ENCODE measurements around the gene AARS1. TPM values are rescaled to one million over a fixed set of nuclear protein-coding genes. Genes with fewer than 3 reads are reported as not detected.
"Not testable (repeated sequence)": the region's sequence is repeated elsewhere in the genome, so short reads cannot be mapped to it uniquely, and the experiment has no call there.

The AARS1 gene
- total RNA-seq, 1 experiment from 2014 or later = 77.1 TPM

DNA sequence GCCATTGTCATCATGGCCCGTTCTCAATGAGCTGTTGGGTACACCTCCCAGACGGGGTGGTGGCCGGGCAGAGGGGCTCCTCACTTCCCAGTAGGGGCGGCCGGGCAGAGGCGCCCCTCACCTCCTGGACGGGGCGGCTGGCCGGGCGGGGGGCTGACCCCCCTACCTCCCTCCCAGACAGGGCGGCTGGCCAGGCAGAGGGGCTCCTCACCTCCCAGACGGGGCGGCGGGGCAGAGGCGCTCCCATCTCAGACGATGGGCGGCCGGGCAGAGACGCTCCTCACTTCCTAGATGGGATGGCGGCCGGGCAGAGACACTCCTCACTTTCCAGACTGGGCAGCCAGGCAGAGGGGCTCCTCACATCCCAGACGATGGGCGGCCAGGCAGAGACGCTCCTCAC lies 64.7 kb downstream of the AARS1 start:
- DNase-seq (ENCODE audit: low spot score) = not testable (repeated sequence)

DNA sequence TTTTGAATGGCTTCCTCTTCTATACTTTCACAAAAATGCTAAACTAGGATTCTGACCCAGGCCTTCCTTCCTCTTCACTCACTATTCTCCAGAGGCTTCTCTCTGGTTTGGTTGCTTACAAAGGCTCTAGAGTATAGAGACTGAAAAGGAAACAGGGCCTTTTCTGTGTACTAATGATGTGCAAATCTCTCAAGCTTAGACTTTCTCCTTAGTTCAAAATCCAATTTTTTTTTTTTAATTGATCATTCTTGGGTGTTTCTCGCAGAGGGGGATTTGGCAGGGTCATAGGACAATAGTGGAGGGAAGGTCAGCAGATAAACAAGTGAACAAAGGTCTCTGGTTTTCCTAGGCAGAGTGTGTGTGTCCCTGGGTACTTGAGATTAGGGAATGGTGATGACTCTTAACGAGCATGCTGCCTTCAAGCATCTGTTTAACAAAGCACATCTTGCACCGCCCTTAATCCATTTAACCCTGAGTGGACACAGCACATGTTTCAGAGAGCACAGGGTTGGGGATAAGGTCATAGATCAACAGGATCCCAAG lies 65.3 kb downstream of the AARS1 start:
- DNase-seq (ENCODE audit: low spot score) = not testable (repeated sequence)

- DNase-seq (ENCODE audit: low spot score) = not testable (repeated sequence)
Observed at GRCh38 chr16:70223216-70223615, 66.1 kb downstream of the AARS1 start.

GRCh38 chr16:70222574-70222973 lies 66.7 kb downstream of the AARS1 start:
- DNase-seq (ENCODE audit: low spot score) = not testable (repeated sequence)

DNA sequence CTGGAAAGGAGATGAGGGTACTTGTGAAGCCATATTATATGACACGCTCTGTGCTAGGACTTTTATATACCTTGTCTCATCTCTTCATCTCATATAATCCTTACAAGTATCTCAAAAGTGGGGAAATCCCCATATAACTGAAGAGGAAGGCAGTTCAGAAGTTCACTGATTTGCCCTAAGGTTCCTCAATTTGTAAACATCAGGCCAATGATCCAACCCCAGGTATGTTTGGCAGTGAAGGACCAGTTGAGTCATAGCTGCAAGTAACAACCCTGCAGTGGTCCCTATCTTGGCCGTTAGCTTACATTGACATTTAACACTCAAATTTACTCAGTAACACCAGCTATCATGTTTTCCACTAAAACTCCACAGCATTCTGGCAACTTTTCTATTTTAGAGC lies 70.7 kb downstream of the AARS1 start:
- not testable (repeated sequence) for DNase-seq (ENCODE audit: low spot score)

GRCh38 chr16:70206382-70206781 lies 82.9 kb downstream of the AARS1 start:
- not testable (repeated sequence) for DNase-seq (ENCODE audit: low spot score)

DNA sequence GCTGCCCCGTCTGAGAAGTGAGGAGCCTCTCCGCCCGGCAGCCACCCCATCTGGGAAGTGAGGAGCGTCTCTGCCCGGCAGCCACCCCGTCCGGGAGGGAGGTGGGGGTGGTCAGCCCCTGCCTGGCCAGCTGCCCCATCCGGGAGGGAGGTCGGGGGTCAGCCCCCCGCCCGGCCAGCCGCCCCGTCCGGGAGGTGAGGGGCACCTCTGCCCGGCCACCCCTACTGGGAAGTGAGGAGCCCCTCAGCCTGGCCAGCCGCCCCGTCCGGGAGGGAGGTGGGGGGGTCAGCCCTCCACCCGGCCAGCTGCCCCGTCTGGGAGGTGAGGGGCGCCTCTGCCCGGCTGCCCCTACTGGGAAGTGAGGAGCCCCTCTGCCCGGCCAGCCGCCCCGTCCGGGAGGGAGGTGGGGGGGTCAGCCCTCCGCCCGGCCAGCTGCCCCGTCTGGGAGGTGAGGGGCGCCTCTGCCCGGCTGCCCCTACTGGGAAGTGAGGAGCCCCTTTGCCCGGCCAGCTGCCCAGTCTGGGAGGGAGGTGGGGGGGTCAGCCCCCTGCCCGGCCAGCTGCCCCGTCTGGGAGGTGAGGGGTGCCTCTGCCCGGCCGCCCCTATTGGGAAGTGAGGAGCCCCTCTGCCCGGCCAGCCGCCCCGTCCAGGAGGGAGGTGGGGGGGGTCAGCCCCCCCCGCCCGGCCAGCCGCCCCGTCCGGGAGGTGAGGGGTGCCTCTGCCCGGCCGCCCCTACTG lies 84.5 kb downstream of the AARS1 start:
- DNase-seq (ENCODE audit: low spot score) = not testable (repeated sequence)

GRCh38 chr16:70204010-70204409 lies 85.3 kb downstream of the AARS1 start:
- not testable (repeated sequence) for DNase-seq (ENCODE audit: low spot score)

- not testable (repeated sequence) for DNase-seq (ENCODE audit: low spot score)
Observed at GRCh38 chr16:70203508-70203907, 85.8 kb downstream of the AARS1 start.

Other genes with a start within 250 kb of the AARS1 start
- gene PDPR, start 175.2 kb downstream of the AARS1 start, total RNA-seq (2014; rRNA removed; shearing (Covaris generic)) = 9.6 and 12.4 TPM in 2 replicates
- gene CLEC18C, start 115.7 kb downstream of the AARS1 start, total RNA-seq (2014; rRNA removed; shearing (Covaris generic)) = not detected in 2 replicates
- 15.2 and 15.7 TPM in 2 replicates for gene EXOSC6, start 37.6 kb downstream of the AARS1 start, total RNA-seq (2014; rRNA removed; shearing (Covaris generic))
- 17.1 and 17.8 TPM in 2 replicates for gene DDX19B, start 9.7 kb upstream of the AARS1 start, total RNA-seq (2014; rRNA removed; shearing (Covaris generic))
- gene DDX19A, start 57.4 kb upstream of the AARS1 start, total RNA-seq (2014; rRNA removed; shearing (Covaris generic)) = 31.3 and 31.4 TPM in 2 replicates
- gene ST3GAL2, start 149.6 kb upstream of the AARS1 start, total RNA-seq (2014; rRNA removed; shearing (Covaris generic)) = 20.8 and 30.6 TPM in 2 replicates
- gene FCSK, start 165.1 kb upstream of the AARS1 start, total RNA-seq (2014; rRNA removed; shearing (Covaris generic)) = 2.0 and 2.9 TPM in 2 replicates
- 59.6 and 69.6 TPM in 2 replicates for gene COG4, start 234.0 kb upstream of the AARS1 start, total RNA-seq (2014; rRNA removed; shearing (Covaris generic))
- 133 and 180 TPM in 2 replicates for gene SF3B3, start 234.3 kb upstream of the AARS1 start, total RNA-seq (2014; rRNA removed; shearing (Covaris generic))